Natural killer cell (primary cell): ENCODE results near the gene IGFBPL1. TPM values are rescaled to one million over a fixed set of nuclear protein-coding genes. Genes with fewer than 3 reads are reported as not detected.

Source experiments
- ATAC-seq, 3 donors: fragments of 150-1000 bp in 2 of 3; fragments of 200-7000 bp in 1 of 3; cut with Tn5 transposase; 1 replicate in 1 of 3; 2 replicates in 2 of 3; pipeline ENCODE4 v1.10.0; 2021; ENCODE audit warnings: mild to moderate bottlenecking in 2 of 3, moderate library complexity in 2 of 3
- DNase-seq, 2 donors: peaks; one replicate each; pipeline versions ENCODE4 v3.0.0 to v3.0.0-alpha.2; 2013 to 2021; ENCODE audit warnings: mixed read lengths in 1 of 2
- H3K27ac ChIP-seq: one replicate; pipeline ENCODE4 v1.5.1; 2013; ENCODE audit warnings: mild to moderate bottlenecking, low read length
- H3K27me3 ChIP-seq: one replicate; pipeline ENCODE4 v1.6.1; 2013; ENCODE audit warnings: low read length; ENCODE audit not compliant: control insufficient read depth, insufficient read depth
- H3K36me3 ChIP-seq: one replicate; pipeline ENCODE4 v1.6.1; 2013; ENCODE audit warnings: low read length; ENCODE audit not compliant: control insufficient read depth, insufficient read depth
- H3K4me1 ChIP-seq: one replicate; pipeline ENCODE4 v1.6.1; 2013; ENCODE audit warnings: low read length; ENCODE audit not compliant: control insufficient read depth, insufficient read depth
- H3K4me3 ChIP-seq: one replicate; pipeline ENCODE4 v1.5.1; 2013; ENCODE audit warnings: low read length
- H3K9me3 ChIP-seq: one replicate; pipeline ENCODE4 v1.6.1; 2013; ENCODE audit warnings: low read length; ENCODE audit not compliant: control insufficient read depth, insufficient read depth
- H3K27ac Mint-ChIP-seq, 2 donors: one replicate each; pipeline ENCODE4 v1.8.0; 2022; ENCODE audit warnings: mild to moderate bottlenecking in 2 of 2, mixed read lengths in 2 of 2, moderate library complexity in 1 of 2
- H3K27me3 Mint-ChIP-seq, 2 donors: one replicate each; pipeline ENCODE4 v1.8.0; 2022; ENCODE audit warnings: low read depth in 2 of 2, mixed read lengths in 2 of 2
- H3K36me3 Mint-ChIP-seq: one replicate; pipeline ENCODE4 v1.8.0; 2022; ENCODE audit warnings: mixed read lengths
- H3K4me1 Mint-ChIP-seq, 2 donors: one replicate each; pipeline ENCODE4 v1.8.0; 2022; ENCODE audit warnings: mixed read lengths in 2 of 2
- H3K4me3 Mint-ChIP-seq: one replicate; pipeline ENCODE4 v1.8.0; 2022; ENCODE audit warnings: mild to moderate bottlenecking, moderate library complexity, mixed read lengths
- H3K9me3 Mint-ChIP-seq, 2 donors: one replicate each; pipeline ENCODE4 v1.8.0; 2022; ENCODE audit warnings: mixed read lengths in 2 of 2
- WGBS: methylation state at CpG from one replicate; pipeline ENCODE4 v1.1.7; 2013; ENCODE audit warnings: missing lambda C conversion rate; ENCODE audit not compliant: insufficient coverage; 5-methylcytosine and 5-hydroxymethylcytosine counted together
- intact Hi-C: fragments of 100-400 bp; cut with micrococcal nuclease; formaldehyde crosslinking; loops from one replicate; pipeline ENCODE4 v1.14.2; 2022
- total RNA-seq, 4 donors: library from RNA; stranded (reverse); fragments of 120-200 nt in 1 of 4; gene quantifications; one replicate each; pipeline versions ENCODE4 v1.2.3 to v1.2.4, GENCODE V29; 2013 to 2022
- TF ChIP-seq, protein P1 (sequence below): fragments of 200-600 bp; IDR thresholded peaks from one replicate; pipeline ENCODE4 v1.8.0; 2022; ENCODE audit warnings: antibody characterized with exemption

Gene IGFBPL1
- total RNA-seq, 3 donors from 2014 or later (not counting 1 experiment from before 2014, with no cell fraction given), result not detected

DNA sequence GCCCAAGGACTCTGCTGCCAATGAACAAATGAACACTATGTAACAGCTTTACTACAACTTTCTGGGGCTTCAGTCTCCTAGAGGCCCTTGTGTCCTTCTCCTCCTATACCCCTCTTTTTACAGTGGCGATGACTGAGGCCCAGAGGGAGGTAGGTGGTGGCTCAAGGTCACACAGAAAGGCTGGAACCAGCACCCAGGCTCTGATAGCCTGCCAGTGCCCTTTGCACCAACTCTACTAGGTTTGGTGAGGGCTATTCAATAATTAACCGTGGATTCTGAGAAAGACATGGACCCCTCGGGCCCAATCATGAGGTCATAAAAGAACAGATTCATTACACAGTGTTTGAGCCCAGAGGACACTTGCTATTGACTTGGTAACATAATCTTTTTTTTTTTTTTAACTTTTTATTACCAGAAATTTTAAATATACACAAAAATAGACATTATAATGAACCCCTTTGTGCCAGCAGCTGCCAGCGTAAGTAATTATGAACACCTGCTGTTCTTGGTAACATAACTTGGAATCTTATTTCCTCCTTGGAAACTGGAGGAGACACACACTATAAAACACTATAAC lies 37.8 kb downstream of the IGFBPL1 start:
- no peaks in the 10 kb centered on the region for H3K9me3 ChIP-seq
- H3K4me3 ChIP-seq, result no peak overlapping the region
- Mint-ChIP-seq H3K27ac (no peak overlapping the region), H3K4me1 (no peaks in the 10 kb centered on the region), H3K4me3 (no peak overlapping the region), H3K9me3 (no peaks in the 10 kb centered on the region), H3K27me3 (peaks cover 21 to 38% of the 10 kb centered on the region in 2 donors), H3K36me3 (no peaks in the 10 kb centered on the region)
- TF ChIP-seq, protein P1, sequence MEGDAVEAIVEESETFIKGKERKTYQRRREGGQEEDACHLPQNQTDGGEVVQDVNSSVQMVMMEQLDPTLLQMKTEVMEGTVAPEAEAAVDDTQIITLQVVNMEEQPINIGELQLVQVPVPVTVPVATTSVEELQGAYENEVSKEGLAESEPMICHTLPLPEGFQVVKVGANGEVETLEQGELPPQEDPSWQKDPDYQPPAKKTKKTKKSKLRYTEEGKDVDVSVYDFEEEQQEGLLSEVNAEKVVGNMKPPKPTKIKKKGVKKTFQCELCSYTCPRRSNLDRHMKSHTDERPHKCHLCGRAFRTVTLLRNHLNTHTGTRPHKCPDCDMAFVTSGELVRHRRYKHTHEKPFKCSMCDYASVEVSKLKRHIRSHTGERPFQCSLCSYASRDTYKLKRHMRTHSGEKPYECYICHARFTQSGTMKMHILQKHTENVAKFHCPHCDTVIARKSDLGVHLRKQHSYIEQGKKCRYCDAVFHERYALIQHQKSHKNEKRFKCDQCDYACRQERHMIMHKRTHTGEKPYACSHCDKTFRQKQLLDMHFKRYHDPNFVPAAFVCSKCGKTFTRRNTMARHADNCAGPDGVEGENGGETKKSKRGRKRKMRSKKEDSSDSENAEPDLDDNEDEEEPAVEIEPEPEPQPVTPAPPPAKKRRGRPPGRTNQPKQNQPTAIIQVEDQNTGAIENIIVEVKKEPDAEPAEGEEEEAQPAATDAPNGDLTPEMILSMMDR, result no peak
- H3K4me1 ChIP-seq, result no peaks in the 10 kb centered on the region
- intact Hi-C loops, result no loop called here
- H3K27me3 ChIP-seq, result no peaks in the 10 kb centered on the region
- ATAC-seq (no peak), DNase-seq (no peak)
- 93% methylated on average over 4 of the region's 4 CpGs for WGBS
- no peaks in the 10 kb centered on the region for H3K36me3 ChIP-seq
- H3K27ac ChIP-seq, result no peak overlapping the region

DNA sequence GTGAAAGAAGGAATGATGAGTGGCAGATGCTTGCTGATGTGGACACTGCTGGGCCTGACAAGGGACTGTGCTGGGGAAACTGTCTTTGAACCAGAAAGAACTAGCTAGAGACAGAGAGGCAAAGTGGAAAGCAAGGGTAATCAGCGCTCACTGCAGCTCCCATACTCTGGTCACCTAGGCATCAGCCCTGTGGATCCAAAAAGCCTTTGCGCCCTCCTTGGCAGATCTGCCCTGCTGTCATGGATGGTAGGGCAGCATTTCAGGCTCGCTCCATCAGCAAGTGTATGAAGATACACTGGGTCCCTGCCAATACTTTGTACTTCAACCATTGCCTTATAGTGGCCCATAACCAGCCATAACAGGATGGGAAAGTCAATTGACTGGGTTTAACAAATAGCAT lies 38.4 kb downstream of the IGFBPL1 start:
- Histone ChIP-seq H3K9me3 (no peaks in the 10 kb centered on the region), H3K36me3 (no peaks in the 10 kb centered on the region), H3K27ac (no peak overlapping the region), H3K4me1 (no peaks in the 10 kb centered on the region), H3K4me3 (no peak overlapping the region), H3K27me3 (no peaks in the 10 kb centered on the region)
- no peak for DNase-seq
- no peaks in the 10 kb centered on the region for H3K4me1 Mint-ChIP-seq
- H3K4me3 Mint-ChIP-seq, result no peak overlapping the region
- no peaks in the 10 kb centered on the region for H3K36me3 Mint-ChIP-seq
- peaks cover 17 to 33% of the 10 kb centered on the region in 2 donors for H3K27me3 Mint-ChIP-seq
- TF ChIP-seq, protein P1, result no peak
- no peak overlapping the region for H3K27ac Mint-ChIP-seq
- intact Hi-C loops, result no loop called here
- WGBS, result 90% methylated on average over 3 of the region's 3 CpGs
- ATAC-seq, result no peak
- H3K9me3 Mint-ChIP-seq, result no peaks in the 10 kb centered on the region

DNA sequence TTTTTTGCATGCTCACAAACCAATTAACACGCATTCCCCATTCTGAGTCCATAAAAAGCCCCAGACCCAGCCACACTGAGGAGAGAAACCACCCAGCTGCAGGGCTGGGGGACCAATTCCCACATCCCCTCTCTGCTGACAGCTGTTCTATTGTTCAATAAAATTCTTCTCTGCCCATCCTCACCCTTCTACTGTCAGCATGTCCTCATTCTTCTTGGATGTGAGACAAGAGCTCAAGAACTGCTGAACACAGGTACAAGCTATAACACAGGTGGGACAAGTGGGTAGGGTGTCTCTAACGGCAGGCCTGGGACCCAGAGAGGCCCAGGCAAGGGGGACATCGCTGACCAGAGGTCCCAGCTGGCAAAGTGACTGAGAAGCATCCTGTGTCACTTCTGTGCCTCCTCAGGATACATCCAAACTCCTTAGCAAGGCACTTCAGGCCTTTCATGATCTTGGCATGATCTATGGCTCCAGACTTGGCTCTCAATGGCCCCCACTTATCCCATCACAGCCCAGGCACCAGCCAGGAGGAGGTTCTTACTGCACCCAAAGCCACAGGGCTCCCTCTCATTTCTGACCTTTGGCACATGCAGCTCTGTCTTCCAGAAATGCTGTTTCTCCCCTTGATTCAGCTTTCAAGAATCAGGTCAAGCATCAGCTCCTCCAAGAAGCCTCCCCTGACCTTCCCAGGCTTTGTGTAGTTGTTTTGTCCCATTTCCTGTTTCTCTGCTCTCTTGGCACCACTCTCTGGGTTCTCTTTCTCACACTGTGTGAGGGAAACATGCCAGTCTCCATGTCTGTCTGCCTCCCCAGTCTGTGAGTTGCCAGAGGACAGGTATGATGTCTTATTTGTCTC lies 39.0 kb downstream of the IGFBPL1 start:
- Histone ChIP-seq H3K4me3 (no peak overlapping the region), H3K27me3 (no peaks in the 10 kb centered on the region), H3K9me3 (no peaks in the 10 kb centered on the region), H3K4me1 (no peaks in the 10 kb centered on the region), H3K36me3 (no peaks in the 10 kb centered on the region), H3K27ac (no peak overlapping the region)
- no peak for DNase-seq
- intact Hi-C loops, result no loop called here
- no peak overlapping the region for H3K4me3 Mint-ChIP-seq
- H3K27me3 Mint-ChIP-seq, result peaks cover 15 to 31% of the 10 kb centered on the region in 2 donors
- 76% methylated on average over 3 of the region's 3 CpGs for WGBS
- no peaks in the 10 kb centered on the region for H3K4me1 Mint-ChIP-seq
- ATAC-seq, result no peak
- TF ChIP-seq, protein P1, result no peak
- H3K36me3 Mint-ChIP-seq, result no peaks in the 10 kb centered on the region
- H3K9me3 Mint-ChIP-seq, result no peaks in the 10 kb centered on the region
- H3K27ac Mint-ChIP-seq, result no peak overlapping the region
